OCI-LY1 (cell line): ENCODE data around the gene IMP3.

ENCODE experiments used
- H2AFZ ChIP-seq: fragments of 200-600 bp; sonication (generic), shearing (Covaris generic); 2 replicates; pipeline ENCODE4 v1.6.0; 2014; ENCODE audit warnings: antibody characterized with exemption, mild to moderate bottlenecking, low read length
- H3F3A ChIP-seq: fragments of 200-600 bp; sonication (generic), shearing (Covaris generic); 2 replicates; pipeline ENCODE4 v1.6.0; 2014; ENCODE audit warnings: mild to moderate bottlenecking, antibody characterized with exemption, low read length, moderate library complexity; ENCODE audit not compliant: insufficient read depth
- H3K27ac ChIP-seq: fragments of 200-600 bp; sonication (generic); 2 replicates; pipeline ENCODE4 v1.5.1; 2014; ENCODE audit warnings: low read length, mixed run types, mild to moderate bottlenecking, low read depth; ENCODE audit not compliant: poor library complexity, severe bottlenecking
- H3K27me3 ChIP-seq: fragments of 200-600 bp; sonication (generic); 2 replicates; pipeline ENCODE4 v1.6.0; 2014; ENCODE audit warnings: antibody characterized with exemption, mild to moderate bottlenecking, low read length, moderate library complexity; ENCODE audit not compliant: insufficient read depth
- H3K36me3 ChIP-seq: fragments of 200-600 bp; sonication (generic); 2 replicates; pipeline ENCODE4 v1.6.1; 2014; ENCODE audit warnings: mild to moderate bottlenecking, antibody characterized with exemption, low read length, moderate library complexity, mixed read lengths; ENCODE audit not compliant: insufficient read depth
- H3K4me1 ChIP-seq: fragments of 200-600 bp; sonication (generic); 2 replicates; pipeline ENCODE4 v1.5.1; 2014; ENCODE audit warnings: mild to moderate bottlenecking, low read length, moderate library complexity; ENCODE audit not compliant: insufficient read depth, severe bottlenecking
- H3K4me2 ChIP-seq: fragments of 200-600 bp; sonication (generic), shearing (Covaris generic); 2 replicates; pipeline ENCODE4 v1.6.1; 2014; ENCODE audit warnings: low read length
- H3K4me3 ChIP-seq: fragments of 200-600 bp; sonication (generic); 2 replicates; pipeline ENCODE4 v1.5.1; 2014; ENCODE audit warnings: low read length, low read depth, mild to moderate bottlenecking, mixed read lengths; ENCODE audit not compliant: poor library complexity, severe bottlenecking
- H3K79me2 ChIP-seq: fragments of 200-600 bp; shearing (Covaris generic); 2 replicates; pipeline ENCODE4 v1.6.1; 2016; ENCODE audit warnings: mixed run types, low read length, mixed read lengths; ENCODE audit not compliant: insufficient read depth
- H3K9ac ChIP-seq: fragments of 200-600 bp; sonication (generic), shearing (Covaris generic); 2 replicates; pipeline ENCODE4 v1.6.1; 2014; ENCODE audit warnings: mild to moderate bottlenecking, low read length, mixed read lengths
- H3K9me2 ChIP-seq: fragments of 200-600 bp; sonication (generic), shearing (Covaris generic); 2 replicates; pipeline ENCODE4 v1.6.1; 2014; ENCODE audit warnings: low read depth, mild to moderate bottlenecking, low read length, mixed read lengths
- H3K9me3 ChIP-seq: fragments of 200-600 bp; shearing (Covaris generic); 2 replicates; pipeline ENCODE4 v1.6.1; 2014; ENCODE audit warnings: low read length, mixed read lengths
- H4K20me1 ChIP-seq: fragments of 200-600 bp; sonication (generic), shearing (Covaris generic); 2 replicates; pipeline ENCODE4 v1.6.0; 2016; ENCODE audit warnings: mild to moderate bottlenecking, low read length; ENCODE audit not compliant: insufficient read depth
- EZH2 ChIP-seq: fragments of 200-600 bp; sonication (generic), shearing (Covaris generic); IDR thresholded peaks from 2 replicates; pipeline ENCODE4 v1.8.0; 2017; ENCODE audit warnings: borderline replicate concordance, mixed run types, mild to moderate bottlenecking, antibody characterized with exemption, low read length, moderate library complexity, mixed read lengths
- TF ChIP-seq, protein P1 (sequence below): fragments of 200-600 bp; sonication (generic), shearing (Covaris generic); IDR thresholded peaks from 2 replicates; pipeline ENCODE4 v1.5.1; 2017; ENCODE audit warnings: mild to moderate bottlenecking, antibody characterized with exemption, low read length, moderate library complexity, mixed read lengths

IMP3 gene

DNA sequence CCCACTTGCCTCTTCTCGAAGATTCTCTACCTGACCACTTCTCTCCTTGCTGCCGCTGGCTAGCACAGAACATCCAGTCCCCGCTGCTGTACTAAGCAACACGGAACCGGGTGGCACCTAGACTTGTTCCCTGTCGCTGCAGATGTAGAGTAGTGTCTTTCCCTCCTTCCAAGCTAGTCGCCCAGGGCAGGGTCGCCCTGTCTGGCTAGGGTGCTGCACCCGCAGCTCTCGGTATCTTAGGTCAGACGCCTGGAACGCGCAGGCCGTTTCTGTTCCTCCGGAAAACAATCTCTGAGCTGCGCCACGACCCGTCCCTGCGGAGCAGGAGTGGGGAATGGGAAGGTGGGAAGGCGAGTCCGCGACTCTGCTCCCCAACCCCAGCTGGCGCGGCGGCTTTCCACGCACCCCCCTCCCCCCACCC, 6.9 kb upstream of the IMP3 start:
- H4K20me1 ChIP-seq, result no peaks in the 10 kb centered on the region
- no peaks in the 10 kb centered on the region for H3K36me3 ChIP-seq
- H3K4me2 ChIP-seq, result peak overlapping the region; percentile 72
- no peaks in the 10 kb centered on the region for H3K79me2 ChIP-seq
- H3K27me3 ChIP-seq, result no peaks in the 10 kb centered on the region
- H3K4me3 ChIP-seq, result peak overlapping the region; percentile 58
- no peaks in the 10 kb centered on the region for H3K9me3 ChIP-seq
- peak overlapping the region; percentile 36; the same call in 1 of the 2 replicates for H3K9ac ChIP-seq
- TF ChIP-seq, protein P1, sequence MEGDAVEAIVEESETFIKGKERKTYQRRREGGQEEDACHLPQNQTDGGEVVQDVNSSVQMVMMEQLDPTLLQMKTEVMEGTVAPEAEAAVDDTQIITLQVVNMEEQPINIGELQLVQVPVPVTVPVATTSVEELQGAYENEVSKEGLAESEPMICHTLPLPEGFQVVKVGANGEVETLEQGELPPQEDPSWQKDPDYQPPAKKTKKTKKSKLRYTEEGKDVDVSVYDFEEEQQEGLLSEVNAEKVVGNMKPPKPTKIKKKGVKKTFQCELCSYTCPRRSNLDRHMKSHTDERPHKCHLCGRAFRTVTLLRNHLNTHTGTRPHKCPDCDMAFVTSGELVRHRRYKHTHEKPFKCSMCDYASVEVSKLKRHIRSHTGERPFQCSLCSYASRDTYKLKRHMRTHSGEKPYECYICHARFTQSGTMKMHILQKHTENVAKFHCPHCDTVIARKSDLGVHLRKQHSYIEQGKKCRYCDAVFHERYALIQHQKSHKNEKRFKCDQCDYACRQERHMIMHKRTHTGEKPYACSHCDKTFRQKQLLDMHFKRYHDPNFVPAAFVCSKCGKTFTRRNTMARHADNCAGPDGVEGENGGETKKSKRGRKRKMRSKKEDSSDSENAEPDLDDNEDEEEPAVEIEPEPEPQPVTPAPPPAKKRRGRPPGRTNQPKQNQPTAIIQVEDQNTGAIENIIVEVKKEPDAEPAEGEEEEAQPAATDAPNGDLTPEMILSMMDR, result no peak
- no peak for TF ChIP-seq EZH2
- H3K27ac ChIP-seq, result no peak overlapping the region
- no peaks in the 10 kb centered on the region for H3F3A ChIP-seq
- H3K9me2 ChIP-seq, result no peaks in the 10 kb centered on the region
- no peak overlapping the region for H2AFZ ChIP-seq
- H3K4me1 ChIP-seq, result peaks cover 14% of the 10 kb centered on the region

DNA sequence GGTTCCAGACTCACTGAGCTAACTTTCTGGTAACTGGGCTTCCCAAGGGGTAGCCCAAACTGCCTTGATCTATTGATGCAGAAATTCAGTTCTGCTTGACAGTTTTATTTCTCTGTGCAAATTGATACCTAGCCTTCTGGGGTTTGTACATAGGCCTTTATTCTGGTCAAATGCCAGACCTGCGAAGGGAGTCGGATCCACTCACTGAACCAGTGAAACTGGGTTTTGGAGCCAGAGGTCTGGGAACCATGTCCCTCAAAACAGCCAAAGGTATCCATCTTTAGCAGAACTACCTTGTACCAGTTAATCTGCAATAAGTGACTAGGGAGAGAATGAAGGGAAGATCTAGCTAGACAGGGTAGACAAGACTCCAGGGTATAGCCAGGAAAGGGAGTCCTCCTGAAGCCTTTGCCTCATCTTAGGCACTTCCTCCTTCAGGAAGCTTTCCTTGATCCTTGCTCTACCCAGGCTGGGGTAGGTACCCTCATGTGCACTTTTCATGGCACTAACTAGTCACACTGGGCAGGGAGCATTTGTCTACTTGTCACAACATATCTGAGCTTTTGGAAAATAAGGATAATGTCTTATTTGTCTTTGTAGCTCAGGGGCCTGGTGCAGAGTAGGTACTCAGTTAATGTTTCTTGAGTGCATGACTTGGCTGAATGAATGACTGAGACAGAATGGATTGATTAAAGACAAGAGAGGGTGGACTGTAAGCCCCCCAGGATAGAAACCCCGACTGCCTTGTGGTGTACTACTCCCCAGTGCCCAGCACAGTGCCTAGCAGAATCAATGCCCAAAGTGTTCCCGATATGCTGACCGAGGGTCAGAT, 6.3 kb upstream of the IMP3 start:
- Histone ChIP-seq H3K27ac (no peak overlapping the region), H3K9me2 (no peaks in the 10 kb centered on the region), H2AFZ (no peak overlapping the region), H3K4me3 (no peak overlapping the region), H4K20me1 (no peaks in the 10 kb centered on the region), H3K9ac (no peak overlapping the region), H3K27me3 (no peaks in the 10 kb centered on the region), H3K36me3 (no peaks in the 10 kb centered on the region), H3F3A (no peaks in the 10 kb centered on the region), H3K4me2 (peak overlapping the region; percentile 72; the same call in 1 of the 2 replicates), H3K4me1 (peaks cover 14% of the 10 kb centered on the region), H3K79me2 (no peaks in the 10 kb centered on the region), H3K9me3 (no peaks in the 10 kb centered on the region)
- TF ChIP-seq EZH2, result no peak
- TF ChIP-seq, protein P1, result no peak

DNA sequence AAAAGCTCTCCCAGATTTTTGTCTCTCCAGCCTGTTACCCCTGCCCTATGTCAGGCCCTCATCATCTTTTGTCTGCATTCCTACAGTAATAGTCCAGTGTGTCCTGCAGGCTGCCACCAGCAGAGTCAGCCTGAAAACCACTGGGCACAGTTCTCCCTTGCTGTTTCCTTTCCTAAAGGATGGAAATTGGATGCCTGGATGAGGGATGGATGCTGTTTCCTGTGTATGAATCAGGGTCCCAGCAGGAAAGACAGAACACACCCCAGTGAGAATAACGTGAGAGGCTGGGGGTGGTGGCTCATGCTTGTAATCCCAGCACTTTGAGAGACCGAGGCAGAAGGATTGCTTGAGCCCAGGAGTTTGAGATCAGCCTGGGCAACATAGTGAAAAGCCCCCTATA, 4.4 kb upstream of the IMP3 start:
- H3K27ac ChIP-seq, result no peak overlapping the region
- H3K9me3 ChIP-seq, result no peaks in the 10 kb centered on the region
- H3K27me3 ChIP-seq, result no peaks in the 10 kb centered on the region
- H3K36me3 ChIP-seq, result no peaks in the 10 kb centered on the region
- H3K9me2 ChIP-seq, result no peaks in the 10 kb centered on the region
- no peaks in the 10 kb centered on the region for H4K20me1 ChIP-seq
- no peak overlapping the region for H3K9ac ChIP-seq
- H3K79me2 ChIP-seq, result peaks cover 3% of the 10 kb centered on the region; the same call in 1 of the 2 replicates
- H3K4me3 ChIP-seq, result no peak overlapping the region
- no peak overlapping the region for H3K4me2 ChIP-seq
- no peak for TF ChIP-seq EZH2
- TF ChIP-seq, protein P1, result no peak
- peaks cover 14% of the 10 kb centered on the region for H3K4me1 ChIP-seq
- H2AFZ ChIP-seq, result no peak overlapping the region
- no peaks in the 10 kb centered on the region for H3F3A ChIP-seq
